IMR-90 (cell line): ENCODE data around the gene ZFPM1. TPM values are rescaled to one million over a fixed set of nuclear protein-coding genes. Genes with fewer than 3 reads are reported as not detected.

Experiments used
- ATAC-seq: fragments of 200-7000 bp; cut with Tn5 transposase; 2 replicates; pipeline ENCODE4 v1.9.1; 2020; ENCODE audit warnings: low read depth, mild to moderate bottlenecking, moderate library complexity
- BruUV-seq: library from RNA; stranded (reverse); fragments of 400-500 nt; replicated peaks from 2 replicates; lab custom pipeline; 2021; lab: Mats Ljungman, UMichigan
- CTCF ChIA-PET: fragments of 300-600 bp; formaldehyde crosslinking; extraction: SDS; loops from one replicate; lab custom pipeline; 2021; ENCODE audit warnings: antibody characterized with exemption; lab: Yijun Ruan, JAX
- POLR2A ChIA-PET: fragments of 300-600 bp; sonication (Branson Sonifier 250); formaldehyde crosslinking; loops from one replicate; lab custom pipeline; 2022; ENCODE audit warnings: antibody characterized with exemption; ENCODE audit not compliant: unreplicated experiment; lab: Charles Lee
- DNase-seq: peaks from one replicate; pipeline ENCODE4 v3.0.0; 2013
- H2AFZ ChIP-seq: replicated peaks from 2 replicates; pipeline ENCODE3; 2013; ENCODE audit warnings: low read length, mild to moderate bottlenecking; ENCODE audit not compliant: poor library complexity
- H2AK5ac ChIP-seq: 2 replicates; pipeline ENCODE4 v1.6.1; 2013; ENCODE audit warnings: low read depth, low read length, inconsistent platforms
- H2AK9ac ChIP-seq: replicated peaks from 2 replicates; pipeline ENCODE3; 2013; ENCODE audit warnings: mild to moderate bottlenecking, low read depth, low read length, moderate library complexity; ENCODE audit not compliant: poor library complexity
- H2BK120ac ChIP-seq: 2 replicates; pipeline ENCODE4 v1.6.1; 2013; ENCODE audit warnings: low read depth, low read length, inconsistent platforms
- H2BK15ac ChIP-seq: 3 replicates; pipeline ENCODE4 v1.6.1; 2013; ENCODE audit warnings: low read depth, low read length, inconsistent platforms
- H2BK20ac ChIP-seq: 2 replicates; pipeline ENCODE4 v1.6.1; 2013; ENCODE audit warnings: low read depth, mild to moderate bottlenecking, inconsistent platforms, low read length, moderate library complexity
- H2BK5ac ChIP-seq: 2 replicates; pipeline ENCODE4 v1.6.1; 2013; ENCODE audit warnings: mild to moderate bottlenecking, low read depth, low read length, inconsistent platforms; ENCODE audit not compliant: poor library complexity, severe bottlenecking
- H3K14ac ChIP-seq: replicated peaks from 2 replicates; pipeline ENCODE4 v1.6.1; 2013; ENCODE audit warnings: low read depth, low read length, inconsistent platforms
- H3K18ac ChIP-seq: 2 replicates; pipeline ENCODE4 v1.6.1; 2013; ENCODE audit warnings: low read depth, low read length, control low read depth
- H3K23ac ChIP-seq: 2 replicates; pipeline ENCODE4 v1.6.1; 2013; ENCODE audit warnings: low read depth, low read length, inconsistent platforms
- H3K27ac ChIP-seq: 2 replicates; pipeline ENCODE4 v1.5.1; 2013; ENCODE audit warnings: mild to moderate bottlenecking, control low read depth, low read length; ENCODE audit not compliant: insufficient read depth
- H3K27me3 ChIP-seq: 2 replicates; pipeline ENCODE4 v1.6.1; 2013; ENCODE audit warnings: low read length; ENCODE audit not compliant: control insufficient read depth, insufficient read depth
- H3K36me3 ChIP-seq: 2 replicates; pipeline ENCODE4 v1.6.1; 2013; ENCODE audit warnings: low read length, mixed read lengths; ENCODE audit not compliant: control insufficient read depth, insufficient read depth
- H3K4ac ChIP-seq: 2 replicates; pipeline ENCODE4 v1.6.1; 2013; ENCODE audit warnings: low read depth, low read length, inconsistent platforms
- H3K4me1 ChIP-seq: 2 replicates; pipeline ENCODE4 v1.6.1; 2013; ENCODE audit warnings: low read length, mixed read lengths; ENCODE audit not compliant: control insufficient read depth, insufficient read depth
- H3K4me2 ChIP-seq: 2 replicates; pipeline ENCODE4 v1.6.1; 2013; ENCODE audit warnings: low read depth, mild to moderate bottlenecking, control low read depth, low read length, moderate library complexity
- H3K4me3 ChIP-seq: 2 replicates; pipeline ENCODE4 v1.5.1; 2013; ENCODE audit warnings: low read depth, mild to moderate bottlenecking, control low read depth, low read length, moderate library complexity; ENCODE audit not compliant: insufficient read depth
- H3K56ac ChIP-seq: 2 replicates; pipeline ENCODE4 v1.6.1; 2013; ENCODE audit warnings: low read length, inconsistent platforms; ENCODE audit not compliant: insufficient read depth; ENCODE audit errors: extremely low read depth
- H3K79me1 ChIP-seq, 2 experiments: 2 replicates each; pipeline ENCODE4 v1.6.1; 2013; ENCODE audit warnings: low read length in 2 of 2, inconsistent platforms in 1 of 2, low read depth in 1 of 2
- H3K9ac ChIP-seq: 2 replicates; pipeline ENCODE4 v1.6.1; 2013; ENCODE audit warnings: low read depth, low read length, control low read depth
- H3K9me1 ChIP-seq: 2 replicates; pipeline ENCODE4 v1.6.1; 2013; ENCODE audit warnings: low read length, inconsistent platforms; ENCODE audit not compliant: insufficient read depth
- H3K9me3 ChIP-seq: 2 replicates; pipeline ENCODE4 v1.6.1; 2013; ENCODE audit warnings: low read length; ENCODE audit not compliant: control insufficient read depth, insufficient read depth
- H4K20me1 ChIP-seq: 2 replicates; pipeline ENCODE4 v1.6.1; 2013; ENCODE audit warnings: low read length, inconsistent platforms; ENCODE audit not compliant: insufficient read depth
- H4K5ac ChIP-seq: 2 replicates; pipeline ENCODE4 v1.6.1; 2013; ENCODE audit warnings: mild to moderate bottlenecking, low read depth, low read length, control low read depth
- H4K8ac ChIP-seq, 2 experiments: 2 replicates each; pipeline ENCODE4 v1.6.1; 2013; ENCODE audit warnings: low read depth in 2 of 2, low read length in 2 of 2, control low read depth in 1 of 2, inconsistent platforms in 1 of 2
- H4K91ac ChIP-seq: 2 replicates; pipeline ENCODE4 v1.6.1; 2013; ENCODE audit warnings: low read depth, low read length, inconsistent platforms; ENCODE audit not compliant: insufficient read depth
- CHD1 ChIP-seq: IDR thresholded peaks from 2 replicates; pipeline ENCODE4 v1.6.1; 2012; ENCODE audit warnings: low read depth, low read length, improper control_type of control experiment
- CTCF ChIP-seq: conservative IDR thresholded peaks from 2 replicates; pipeline ENCODE4 v1.5.1; 2012; ENCODE audit warnings: mild to moderate bottlenecking, low read depth, low read length, improper control_type of control experiment
- FOS ChIP-seq: fragments of 150-350 bp; IDR thresholded peaks from 2 replicates; pipeline ENCODE4 v1.6.1; 2016; ENCODE audit warnings: low read depth, low read length
- USF2 ChIP-seq: fragments of 150-350 bp; IDR thresholded peaks from 2 replicates; pipeline ENCODE4 v1.6.1; 2017; ENCODE audit warnings: mild to moderate bottlenecking, antibody characterized with exemption, low read length, low read depth
- WGBS, 2 experiments: methylation state at CpG; one replicate each; pipeline versions ENCODE4 v1.1.5 to v1.1.7; 2013; ENCODE audit warnings: missing lambda C conversion rate in 2 of 2; ENCODE audit not compliant: insufficient read length in 1 of 2; ENCODE audit errors: extremely low coverage in 2 of 2; 5-methylcytosine and 5-hydroxymethylcytosine counted together
- dilution Hi-C: fragments of 300-500 bp; cut with HindIII; formaldehyde crosslinking; loops from one replicate; pipeline ENCODE4 v1.14.3; 2018; ENCODE audit warnings: low sequenced_read_pairs; ENCODE audit not compliant: unreplicated experiment
- in situ Hi-C: fragments of 300-500 bp; cut with MboI; formaldehyde crosslinking; loops from 3 replicates; pipeline ENCODE4 v1.14.3; 2019; ENCODE audit warnings: low sequenced_read_pairs, inconsistent platforms, mixed read lengths
- intact Hi-C: fragments of 100-400 bp; cut with micrococcal nuclease; formaldehyde crosslinking; loops from 2 replicates; pipeline ENCODE4 v1.10.0; 2022
- polyA plus RNA-seq, 3 experiments: library from polyadenylated mRNA; depleted of rRNA; stranded (reverse); fragments of >200 nt; gene quantifications; 2 replicates each; pipeline ENCODE4 v1.2.3, GENCODE V29; 2012; ENCODE audit warnings: low replicate concordance in 1 of 3
- total RNA-seq: library from RNA; depleted of rRNA; stranded (reverse); fragments of >200 nt; gene quantifications from 2 replicates; pipeline ENCODE4 v1.2.3, GENCODE V29; 2012

The ZFPM1 gene
- total and polyA plus RNA-seq, 2 of the 4 experiments (the other 2 are of a cell fraction), result 0.36 to 1.1 TPM

GRCh38 chr16:88531346-88531745 lies 78.3 kb downstream of the ZFPM1 start:
- H3K4me2 ChIP-seq, result no peak overlapping the region
- no peaks in the 10 kb centered on the region for H3K9me1 ChIP-seq
- H3K9me3 ChIP-seq, result no peaks in the 10 kb centered on the region
- H3K14ac ChIP-seq, result no peak overlapping the region
- no peak overlapping the region for H4K91ac ChIP-seq
- H2AK9ac ChIP-seq, result no peak overlapping the region
- TF ChIP-seq CHD1 (no peak), FOS (no peak), USF2 (no peak), CTCF (no peak)
- CTCF ChIA-PET, result no interaction called here
- no peak overlapping the region for H4K8ac ChIP-seq
- H4K5ac ChIP-seq, result no peak overlapping the region
- H3K4me1 ChIP-seq, result peaks cover 14% of the 10 kb centered on the region
- peaks cover 6% of the 10 kb centered on the region; the same call in 1 of the 2 replicates for H3K36me3 ChIP-seq
- H3K9ac ChIP-seq, result no peak overlapping the region
- no peak for ATAC-seq
- H3K56ac ChIP-seq, result no peak overlapping the region
- DNase-seq, result no peak
- H2BK120ac ChIP-seq, result no peak overlapping the region
- BruUV-seq, result no TSS peak
- no peak overlapping the region for H2AFZ ChIP-seq
- no peak overlapping the region for H2BK15ac ChIP-seq
- H3K23ac ChIP-seq, result no peak overlapping the region
- WGBS, 2 experiments, result 100% methylated on average over 3 of the region's 12 CpGs; no CpG with 5 or more reads in 1 of the 2 experiments
- in situ Hi-C loops (no loop called here), intact Hi-C loops (no loop called here), dilution Hi-C loops (no loop called here)
- H3K4me3 ChIP-seq, result no peak overlapping the region
- no peaks in the 10 kb centered on the region for H3K27me3 ChIP-seq
- peaks cover 5 to 16% of the 10 kb centered on the region in 2 experiments; a peak in 2 of 4 replicates for H3K79me1 ChIP-seq
- no peak overlapping the region for H3K18ac ChIP-seq
- H4K20me1 ChIP-seq, result peaks cover 3% of the 10 kb centered on the region; the same call in 1 of the 2 replicates
- H2AK5ac ChIP-seq, result no peak overlapping the region
- H2BK5ac ChIP-seq, result no peak overlapping the region
- POLR2A ChIA-PET, result no interaction called here
- no peak overlapping the region for H3K27ac ChIP-seq
- no peak overlapping the region for H2BK20ac ChIP-seq
- H3K4ac ChIP-seq, result no peak overlapping the region
